Gastrocnemius medialis (tissue), 4 donors: ENCODE measurements around the gene KIF1B.

Experiments
- CTCF ChIP-seq, 5 experiments: fragments of 450-650 bp in 3 of 5; fragments of 200-600 bp in 2 of 5; sonication (generic) in 2 of 5; IDR thresholded peaks in 4 of 5; conservative IDR thresholded peaks in 1 of 5; 1 replicate in 4 of 5; 2 replicates in 1 of 5; pipeline ENCODE4 v1.5.1; 2016 to 2019; ENCODE audit warnings: antibody characterized with exemption in 5 of 5, mild to moderate bottlenecking in 3 of 5, moderate library complexity in 3 of 5
- POLR2A ChIP-seq, 2 donors: fragments of 450-650 bp; IDR thresholded peaks; one replicate each; pipeline ENCODE4 v1.6.1; 2017; ENCODE audit warnings: antibody characterized with exemption in 2 of 2, mild to moderate bottlenecking in 2 of 2, moderate library complexity in 2 of 2

- no peak for TF ChIP-seq CTCF (IDR thresholded peaks at IDR 0.05 in 4 of 5, conservative IDR thresholded peaks at IDR 0.05 in 1 of 5)
- no peak for TF ChIP-seq POLR2A (IDR thresholded peaks at IDR 0.05)
These were observed 170.4 kb downstream of the KIF1B start for GRCh38 chr1:10380594-10381275.
